ENCODE data around the gene GRB10.
"Not testable (repeated sequence)": the region's sequence is repeated elsewhere in the genome, so short reads cannot be mapped to it uniquely, and the experiment has no call there.

The GRB10 gene

GRCh38 chr7:50780436-50780835 is 2.3 kb downstream of the GRB10 start:
- DNase-seq, result no peak
- Mint-ChIP-seq H3K36me3 (ENCODE audit: insufficient read depth) (no peaks in the 10 kb centered on the region), H3K27me3 (peaks cover 37 to 86% of the 10 kb centered on the region in 2 donors), H3K27ac (no peak overlapping the region), H3K4me3 (no peak overlapping the region), H3K4me1 (ENCODE audit: low read depth in 2 of 2) (peaks cover 0 to 8% of the 10 kb centered on the region in 2 donors), H3K9me3 (no peaks in the 10 kb centered on the region)
- no peak for ATAC-seq (replicated peaks)

- peaks cover 3% of the 10 kb centered on the region for H3K36me3 Mint-ChIP-seq (ENCODE audit: insufficient read depth)
- H3K4me1 Mint-ChIP-seq (ENCODE audit: low read depth in 2 of 2), result peaks cover 0 to 8% of the 10 kb centered on the region in 2 donors
- H3K4me3 Mint-ChIP-seq, result no peak overlapping the region
- ATAC-seq (replicated peaks), result no peak
- H3K27ac Mint-ChIP-seq, result no peak overlapping the region
- DNase-seq, result no peak
- peaks cover 32 to 82% of the 10 kb centered on the region in 2 donors for H3K27me3 Mint-ChIP-seq
- H3K9me3 Mint-ChIP-seq, result no peaks in the 10 kb centered on the region
Measured at GRCh38 chr7:50779427-50779826, 3.3 kb downstream of the GRB10 start.

- Mint-ChIP-seq H3K27me3 (peaks cover 22 to 79% of the 10 kb centered on the region in 2 donors), H3K9me3 (no peaks in the 10 kb centered on the region), H3K4me1 (ENCODE audit: low read depth in 2 of 2) (peaks cover 0 to 8% of the 10 kb centered on the region in 2 donors), H3K27ac (no peak overlapping the region), H3K4me3 (no peak overlapping the region), H3K36me3 (ENCODE audit: insufficient read depth) (peaks cover 3% of the 10 kb centered on the region)
- ATAC-seq (replicated peaks) (no peak), DNase-seq (no peak)
Measured at GRCh38 chr7:50778189-50778588, 4.5 kb downstream of the GRB10 start.

- Mint-ChIP-seq H3K27me3 (peaks cover 18 to 76% of the 10 kb centered on the region in 2 donors), H3K9me3 (no peaks in the 10 kb centered on the region), H3K4me1 (ENCODE audit: low read depth in 2 of 2) (no peaks in the 10 kb centered on the region), H3K4me3 (no peak overlapping the region), H3K27ac (no peak overlapping the region), H3K36me3 (ENCODE audit: insufficient read depth) (peaks cover 3% of the 10 kb centered on the region)
- ATAC-seq (replicated peaks) (no peak), DNase-seq (no peak)
Measured at GRCh38 chr7:50775836-50776235, 6.9 kb downstream of the GRB10 start.

GRCh38 chr7:50775231-50775630 is 7.5 kb downstream of the GRB10 start:
- ATAC-seq (replicated peaks) (no peak), DNase-seq (no peak)
- Mint-ChIP-seq H3K36me3 (ENCODE audit: insufficient read depth) (peaks cover 3% of the 10 kb centered on the region), H3K9me3 (no peaks in the 10 kb centered on the region), H3K27me3 (peaks cover 17 to 70% of the 10 kb centered on the region in 2 donors), H3K4me3 (no peak overlapping the region), H3K4me1 (ENCODE audit: low read depth in 2 of 2) (no peaks in the 10 kb centered on the region), H3K27ac (no peak overlapping the region)

- H3K27ac Mint-ChIP-seq, result no peak overlapping the region
- H3K9me3 Mint-ChIP-seq, result no peaks in the 10 kb centered on the region
- H3K4me3 Mint-ChIP-seq, result no peak overlapping the region
- peaks cover 17 to 60% of the 10 kb centered on the region in 2 donors for H3K27me3 Mint-ChIP-seq
- H3K4me1 Mint-ChIP-seq (ENCODE audit: low read depth in 2 of 2), result no peaks in the 10 kb centered on the region
- no peak for ATAC-seq (replicated peaks)
- peaks cover 3% of the 10 kb centered on the region for H3K36me3 Mint-ChIP-seq (ENCODE audit: insufficient read depth)
- no peak for DNase-seq
Measured at GRCh38 chr7:50774319-50774718, 8.4 kb downstream of the GRB10 start.

- ATAC-seq (replicated peaks); H3K4me1 Mint-ChIP-seq (ENCODE audit: low read depth in 2 of 2); DNase-seq; H3K9me3 Mint-ChIP-seq; H3K27ac Mint-ChIP-seq; H3K4me3 Mint-ChIP-seq; H3K36me3 Mint-ChIP-seq (ENCODE audit: insufficient read depth): not testable (repeated sequence)
- H3K27me3 Mint-ChIP-seq, result peaks cover 15 to 63% of the 10 kb centered on the region in 2 donors
Measured at GRCh38 chr7:50773071-50773470, 9.6 kb downstream of the GRB10 start.

- Mint-ChIP-seq H3K27me3 (peaks cover 8 to 54% of the 10 kb centered on the region in 2 donors), H3K36me3 (ENCODE audit: insufficient read depth) (peaks cover 3% of the 10 kb centered on the region), H3K4me1 (ENCODE audit: low read depth in 2 of 2) (no peaks in the 10 kb centered on the region), H3K9me3 (no peaks in the 10 kb centered on the region), H3K27ac (no peak overlapping the region), H3K4me3 (no peak overlapping the region)
- no peak for ATAC-seq (replicated peaks)
- no peak for DNase-seq
Measured at GRCh38 chr7:50771120-50772002, 11.3 kb downstream of the GRB10 start.

GRCh38 chr7:50768485-50769474 is 13.9 kb downstream of the GRB10 start:
- H3K27ac Mint-ChIP-seq, result no peak overlapping the region
- no peak overlapping the region for H3K4me3 Mint-ChIP-seq
- H3K36me3 Mint-ChIP-seq (ENCODE audit: insufficient read depth), result no peaks in the 10 kb centered on the region
- peaks cover 8 to 40% of the 10 kb centered on the region in 2 donors for H3K27me3 Mint-ChIP-seq
- no peak for ATAC-seq (replicated peaks)
- H3K4me1 Mint-ChIP-seq (ENCODE audit: low read depth in 2 of 2), result no peaks in the 10 kb centered on the region
- H3K9me3 Mint-ChIP-seq, result no peaks in the 10 kb centered on the region
- no peak for DNase-seq

- no peaks in the 10 kb centered on the region for H3K36me3 Mint-ChIP-seq (ENCODE audit: insufficient read depth)
- H3K27me3 Mint-ChIP-seq, result peaks cover 8 to 37% of the 10 kb centered on the region in 2 donors
- peaks cover 3% of the 10 kb centered on the region in 2 donors for H3K4me1 Mint-ChIP-seq (ENCODE audit: low read depth in 2 of 2)
- no peaks in the 10 kb centered on the region for H3K9me3 Mint-ChIP-seq
- no peak overlapping the region for H3K4me3 Mint-ChIP-seq
- H3K27ac Mint-ChIP-seq, result no peak overlapping the region
- no peak for ATAC-seq (replicated peaks)
- no peak for DNase-seq
Measured at GRCh38 chr7:50766849-50767207, 15.9 kb downstream of the GRB10 start.

GRCh38 chr7:50766106-50766848 is 16.4 kb downstream of the GRB10 start:
- Mint-ChIP-seq H3K4me3 (no peak overlapping the region), H3K36me3 (ENCODE audit: insufficient read depth) (no peaks in the 10 kb centered on the region), H3K9me3 (no peaks in the 10 kb centered on the region), H3K27me3 (peaks cover 2 to 32% of the 10 kb centered on the region in 2 donors), H3K4me1 (ENCODE audit: low read depth in 2 of 2) (peaks cover 9% of the 10 kb centered on the region in 2 donors), H3K27ac (no peak overlapping the region)
- ATAC-seq (replicated peaks), result no peak
- no peak for DNase-seq

GRCh38 chr7:50762337-50762736 is 20.4 kb downstream of the GRB10 start:
- Mint-ChIP-seq H3K4me1 (ENCODE audit: low read depth in 2 of 2) (peaks cover 10 to 11% of the 10 kb centered on the region in 2 donors), H3K9me3 (no peaks in the 10 kb centered on the region), H3K4me3 (no peak overlapping the region), H3K27me3 (peaks cover 0 to 11% of the 10 kb centered on the region in 2 donors), H3K36me3 (ENCODE audit: insufficient read depth) (no peaks in the 10 kb centered on the region), H3K27ac (peak overlapping the region in 1 of 2 donors; percentile 47)
- no peak for ATAC-seq (replicated peaks)
- DNase-seq, result no peak

- Mint-ChIP-seq H3K4me3 (no peak overlapping the region), H3K36me3 (ENCODE audit: insufficient read depth) (no peaks in the 10 kb centered on the region), H3K9me3 (no peaks in the 10 kb centered on the region), H3K4me1 (ENCODE audit: low read depth in 2 of 2) (peaks cover 10 to 11% of the 10 kb centered on the region in 2 donors), H3K27me3 (peaks cover 0 to 11% of the 10 kb centered on the region in 2 donors), H3K27ac (peak overlapping the region in 1 of 2 donors; percentile 47)
- no peak for ATAC-seq (replicated peaks)
- DNase-seq, result no peak
Measured at GRCh38 chr7:50761713-50762112, 21.0 kb downstream of the GRB10 start.
